SK-N-SH treated with all-trans-retinoic acid at 6 μM for 48 hours (cell line): ENCODE results near the gene DDIT3.

Source experiments
- ATAC-seq: fragments of 200-7000 bp; cut with Tn5 transposase; 3 replicates; pipeline ENCODE4 v1.9.1; 2020; ENCODE audit warnings: mild to moderate bottlenecking, moderate library complexity
- ARNTL ChIP-seq: fragments of 450-650 bp; formaldehyde crosslinking; IDR thresholded peaks from 2 replicates; pipeline ENCODE4 v1.5.0; 2020; ENCODE audit warnings: low read depth, mild to moderate bottlenecking, moderate library complexity, borderline replicate concordance
- BACH2 ChIP-seq: fragments of 250-450 bp; sonication (Bioruptor Pico); IDR thresholded peaks from 2 replicates; pipeline ENCODE4 v1.9.0; 2021; ENCODE audit warnings: mild to moderate bottlenecking, borderline replicate concordance
- CSDC2 ChIP-seq: fragments of 250-450 bp; sonication (Bioruptor Pico); IDR thresholded peaks from 2 replicates; pipeline ENCODE4 v1.5.0; 2020; ENCODE audit warnings: mild to moderate bottlenecking, moderate library complexity
- CSRNP3 ChIP-seq: fragments of 250-450 bp; sonication (Bioruptor Pico); IDR thresholded peaks from 2 replicates; pipeline ENCODE4 v1.5.1; 2021; ENCODE audit warnings: mild to moderate bottlenecking, moderate library complexity
- GLIS3 ChIP-seq: fragments of 250-450 bp; sonication (Bioruptor Pico); IDR thresholded peaks from 2 replicates; pipeline ENCODE4 v1.5.0; 2020; ENCODE audit warnings: mild to moderate bottlenecking, moderate library complexity
- ISL1 ChIP-seq: fragments of 250-450 bp; sonication (Bioruptor Pico); IDR thresholded peaks from 2 replicates; pipeline ENCODE4 v2.1.2; 2022; ENCODE audit warnings: mild to moderate bottlenecking, moderate library complexity
- OSR1 ChIP-seq: fragments of 250-450 bp; sonication (Bioruptor Pico); IDR thresholded peaks from 2 replicates; pipeline ENCODE4 v1.8.0; 2022; ENCODE audit warnings: moderate library complexity, mild to moderate bottlenecking, inconsistent platforms
- PATZ1 ChIP-seq: fragments of 250-450 bp; sonication (Bioruptor Pico); IDR thresholded peaks from 2 replicates; pipeline ENCODE4 v1.8.0; 2020; ENCODE audit warnings: mild to moderate bottlenecking, moderate library complexity, borderline replicate concordance
- PPARA ChIP-seq: fragments of 250-450 bp; sonication (Bioruptor Pico); IDR thresholded peaks from 2 replicates; pipeline ENCODE4 v1.5.0; 2020; ENCODE audit warnings: mild to moderate bottlenecking, borderline replicate concordance
- RARB ChIP-seq: fragments of 250-450 bp; sonication (Bioruptor Pico); IDR thresholded peaks from 2 replicates; pipeline ENCODE4 v1.8.0; 2021; ENCODE audit warnings: mild to moderate bottlenecking, moderate library complexity
- SNAI2 ChIP-seq: fragments of 250-450 bp; sonication (Bioruptor Pico); IDR thresholded peaks from 2 replicates; pipeline ENCODE4 v1.5.0; 2020; ENCODE audit warnings: mild to moderate bottlenecking, moderate library complexity
- TCF4 ChIP-seq: fragments of 250-450 bp; sonication (Bioruptor Pico); IDR thresholded peaks from 2 replicates; pipeline ENCODE4 v1.8.0; 2021; ENCODE audit warnings: mild to moderate bottlenecking, moderate library complexity, borderline replicate concordance
- TOX ChIP-seq: fragments of 250-450 bp; sonication (Bioruptor Pico); IDR thresholded peaks from 2 replicates; pipeline ENCODE4 v1.8.0; 2021; ENCODE audit warnings: mild to moderate bottlenecking, moderate library complexity, borderline replicate concordance
- TSHZ2 ChIP-seq: fragments of 250-450 bp; sonication (Bioruptor Pico); IDR thresholded peaks from 2 replicates; pipeline ENCODE4 v1.5.0; 2020; ENCODE audit warnings: mild to moderate bottlenecking, moderate library complexity
- ZC3H10 ChIP-seq: fragments of 250-450 bp; sonication (Bioruptor Pico); IDR thresholded peaks from 2 replicates; pipeline ENCODE4 v1.5.1; 2021; ENCODE audit warnings: mild to moderate bottlenecking, moderate library complexity
- ZFP3 ChIP-seq: fragments of 250-450 bp; sonication (Bioruptor Pico); IDR thresholded peaks from 2 replicates; pipeline ENCODE4 v1.5.0; 2020; ENCODE audit warnings: mild to moderate bottlenecking, moderate library complexity
- ZFP30 ChIP-seq: fragments of 450-650 bp; formaldehyde crosslinking; IDR thresholded peaks from 2 replicates; pipeline ENCODE4 v1.5.0; 2022; ENCODE audit warnings: mild to moderate bottlenecking, moderate library complexity
- ZNF70 ChIP-seq: fragments of 450-650 bp; formaldehyde crosslinking; IDR thresholded peaks from 2 replicates; pipeline ENCODE4 v1.5.0; 2020; ENCODE audit warnings: mild to moderate bottlenecking, moderate library complexity
- ZNF8 ChIP-seq: fragments of 450-650 bp; formaldehyde crosslinking; IDR thresholded peaks from 2 replicates; pipeline ENCODE4 v1.5.0; 2020; ENCODE audit warnings: mild to moderate bottlenecking, moderate library complexity

The DDIT3 gene

GRCh38 chr12:57498571-57498970 lies 21.7 kb downstream of the DDIT3 start:
- no peak for ATAC-seq
- TF ChIP-seq PPARA (CRISPR knock-in tag) (no peak), SNAI2 (CRISPR knock-in tag) (no peak), CSDC2 (CRISPR knock-in tag) (no peak), ISL1 (no peak), TOX (no peak), RARB (CRISPR knock-in tag) (no peak), ZFP30 (CRISPR knock-in tag) (no peak), ARNTL (CRISPR knock-in tag) (no peak), GLIS3 (CRISPR knock-in tag) (no peak), TSHZ2 (CRISPR knock-in tag) (no peak)

GRCh38 chr12:57498132-57498502 lies 22.2 kb downstream of the DDIT3 start:
- no peak for ATAC-seq
- TF ChIP-seq ZNF70 (no peak), ISL1 (no peak), TOX (no peak), CSDC2 (CRISPR knock-in tag) (no peak), ZC3H10 (CRISPR knock-in tag) (no peak), BACH2 (CRISPR knock-in tag) (no peak), TSHZ2 (CRISPR knock-in tag) (no peak), PPARA (CRISPR knock-in tag) (no peak), RARB (CRISPR knock-in tag) (no peak), ZNF8 (CRISPR knock-in tag) (no peak), ARNTL (CRISPR knock-in tag) (no peak), ZFP3 (CRISPR knock-in tag) (no peak), TCF4 (CRISPR knock-in tag) (no peak), OSR1 (CRISPR knock-in tag) (no peak)
- TF ChIP-seq, all 23 proteins: peak for 0

GRCh38 chr12:57497223-57498131 lies 22.8 kb downstream of the DDIT3 start:
- TF ChIP-seq CSRNP3 (CRISPR knock-in tag) (no peak), ZNF70 (no peak), TCF4 (CRISPR knock-in tag) (no peak), PATZ1 (CRISPR knock-in tag) (no peak), SNAI2 (CRISPR knock-in tag) (no peak)
- ATAC-seq = no peak
